Sigmoid colon (tissue), 3 donors: ENCODE data around the gene MAD2L2.

ENCODE experiments used
- POLR2A ChIP-seq, 2 donors: fragments of 450-650 bp; IDR thresholded peaks; one replicate each; pipeline ENCODE4 v1.6.1; 2016; ENCODE audit warnings: antibody characterized with exemption in 2 of 2, mild to moderate bottlenecking in 2 of 2, moderate library complexity in 2 of 2
- TF ChIP-seq, protein P1 (sequence below), 4 experiments: fragments of 450-650 bp in 3 of 4; fragments of 200-600 bp in 1 of 4; IDR thresholded peaks; one replicate each; pipeline ENCODE4 v1.5.1; 2016 to 2019; ENCODE audit warnings: antibody characterized with exemption in 4 of 4, mild to moderate bottlenecking in 3 of 4, moderate library complexity in 2 of 4

DNA sequence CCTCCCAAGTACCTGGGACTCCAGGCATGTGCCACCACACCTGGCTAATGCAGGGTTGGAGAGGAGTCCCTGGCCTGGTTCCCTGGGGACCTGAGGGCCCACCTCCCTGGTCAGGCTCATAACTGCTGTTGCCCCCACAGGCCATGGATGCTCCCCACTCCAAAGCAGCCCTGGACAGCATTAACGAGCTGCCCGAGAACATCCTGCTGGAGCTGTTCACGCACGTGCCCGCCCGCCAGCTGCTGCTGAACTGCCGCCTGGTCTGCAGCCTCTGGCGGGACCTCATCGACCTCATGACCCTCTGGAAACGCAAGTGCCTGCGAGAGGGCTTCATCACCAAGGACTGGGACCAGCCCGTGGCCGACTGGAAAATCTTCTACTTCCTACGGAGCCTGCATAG is 12.4 kb downstream of the MAD2L2 start:
- TF ChIP-seq, protein P1, sequence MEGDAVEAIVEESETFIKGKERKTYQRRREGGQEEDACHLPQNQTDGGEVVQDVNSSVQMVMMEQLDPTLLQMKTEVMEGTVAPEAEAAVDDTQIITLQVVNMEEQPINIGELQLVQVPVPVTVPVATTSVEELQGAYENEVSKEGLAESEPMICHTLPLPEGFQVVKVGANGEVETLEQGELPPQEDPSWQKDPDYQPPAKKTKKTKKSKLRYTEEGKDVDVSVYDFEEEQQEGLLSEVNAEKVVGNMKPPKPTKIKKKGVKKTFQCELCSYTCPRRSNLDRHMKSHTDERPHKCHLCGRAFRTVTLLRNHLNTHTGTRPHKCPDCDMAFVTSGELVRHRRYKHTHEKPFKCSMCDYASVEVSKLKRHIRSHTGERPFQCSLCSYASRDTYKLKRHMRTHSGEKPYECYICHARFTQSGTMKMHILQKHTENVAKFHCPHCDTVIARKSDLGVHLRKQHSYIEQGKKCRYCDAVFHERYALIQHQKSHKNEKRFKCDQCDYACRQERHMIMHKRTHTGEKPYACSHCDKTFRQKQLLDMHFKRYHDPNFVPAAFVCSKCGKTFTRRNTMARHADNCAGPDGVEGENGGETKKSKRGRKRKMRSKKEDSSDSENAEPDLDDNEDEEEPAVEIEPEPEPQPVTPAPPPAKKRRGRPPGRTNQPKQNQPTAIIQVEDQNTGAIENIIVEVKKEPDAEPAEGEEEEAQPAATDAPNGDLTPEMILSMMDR (IDR thresholded peaks at IDR 0.05): no peak
- TF ChIP-seq POLR2A (IDR thresholded peaks at IDR 0.05): no peak
